Endothelial cell of umbilical vein (primary cell): ENCODE results near the gene ZKSCAN2. TPM values are rescaled to one million over a fixed set of nuclear protein-coding genes. Genes with fewer than 3 reads are reported as not detected.

ENCODE experiments used
- BruUV-seq: library from RNA; stranded (reverse); fragments of 400-500 nt; replicated peaks from 2 replicates; lab custom pipeline; 2021; lab: Mats Ljungman, UMichigan
- CTCF ChIA-PET: fragments of 300-600, 350-600 bp; sonication (Branson Sonifier 250); formaldehyde crosslinking; loops from one replicate; lab custom pipeline; 2021; ENCODE audit warnings: antibody characterized with exemption, inconsistent platforms; lab: Charles Lee
- POLR2A ChIA-PET: fragments of 300-600, 350-600 bp; sonication (Branson Sonifier 250); formaldehyde crosslinking; loops from one replicate; lab custom pipeline; 2021; ENCODE audit warnings: antibody characterized with exemption, inconsistent platforms; lab: Charles Lee
- DNase-seq: peaks from one replicate; pipeline ENCODE4 v3.0.0-alpha.2; 2011; ENCODE audit warnings: low read depth, low spot score
- FAIRE-seq: peaks from 2 replicates; lab custom pipeline; 2011; peaks lifted over from hg19 to GRCh38; lab: Jason Lieb, UNC
- H2AFZ ChIP-seq: 2 replicates; pipeline ENCODE4 v1.6.0; 2012; ENCODE audit warnings: low read depth, low read length, control low read depth, inconsistent platforms
- H3K27ac ChIP-seq: 2 replicates; pipeline ENCODE4 v1.5.1; 2011; ENCODE audit warnings: low read depth, mild to moderate bottlenecking, control low read depth, low read length, moderate library complexity; ENCODE audit not compliant: insufficient read depth
- H3K27me3 ChIP-seq, 2 experiments: 2 replicates each; pipeline versions ENCODE4 v1.6.0 to v1.6.1; 2011; ENCODE audit warnings: low read length in 2 of 2, mixed read lengths in 1 of 2; ENCODE audit not compliant: control insufficient read depth in 2 of 2, insufficient read depth in 2 of 2
- H3K36me3 ChIP-seq, 2 experiments: 2 replicates in 1 of 2; 3 replicates in 1 of 2; pipeline ENCODE4 v1.5.1; 2011; ENCODE audit warnings: low read length in 2 of 2, mild to moderate bottlenecking in 1 of 2, moderate library complexity in 1 of 2; ENCODE audit not compliant: control insufficient read depth in 2 of 2, insufficient read depth in 2 of 2; ENCODE audit errors: extremely low read depth in 1 of 2
- H3K4me1 ChIP-seq: 3 replicates; pipeline ENCODE4 v1.5.1; 2011; ENCODE audit warnings: mild to moderate bottlenecking, low read length; ENCODE audit not compliant: control insufficient read depth, insufficient read depth; ENCODE audit errors: extremely low read depth
- H3K4me2 ChIP-seq: 2 replicates; pipeline ENCODE4 v1.6.1; 2011; ENCODE audit warnings: low read length, control low read depth, mixed read lengths; ENCODE audit not compliant: insufficient read depth
- H3K4me3 ChIP-seq, 3 experiments: fragments of 200-600 bp in 1 of 3; sonication (generic), shearing (Covaris generic) in 1 of 3; replicated peaks in 1 of 3; 2 replicates each; pipeline ENCODE4 v1.5.1; 2011 to 2016; ENCODE audit warnings: control low read depth in 3 of 3, low read length in 3 of 3, mild to moderate bottlenecking in 2 of 3, inconsistent platforms in 1 of 3, low read depth in 1 of 3, moderate library complexity in 1 of 3; ENCODE audit not compliant: insufficient read depth in 1 of 3
- H3K79me2 ChIP-seq: 2 replicates; pipeline ENCODE4 v1.6.0; 2012; ENCODE audit warnings: low read length, inconsistent platforms; ENCODE audit not compliant: control insufficient read depth, insufficient read depth
- H3K9ac ChIP-seq: replicated peaks from 2 replicates; pipeline ENCODE3; 2011; ENCODE audit warnings: low read length, control low read depth; ENCODE audit not compliant: insufficient read depth; ENCODE audit errors: extremely low read depth
- H3K9me1 ChIP-seq: replicated peaks from 3 replicates; pipeline ENCODE4 v1.6.0; 2011; ENCODE audit warnings: mild to moderate bottlenecking, low read length; ENCODE audit not compliant: control insufficient read depth, insufficient read depth; ENCODE audit errors: extremely low read depth
- H3K9me3 ChIP-seq: replicated peaks from 2 replicates; pipeline ENCODE4 v1.5.1; 2012; ENCODE audit warnings: low read length, inconsistent platforms; ENCODE audit not compliant: control insufficient read depth, insufficient read depth
- H4K20me1 ChIP-seq: replicated peaks from 2 replicates; pipeline ENCODE3; 2011; ENCODE audit warnings: mild to moderate bottlenecking, low read length; ENCODE audit not compliant: control insufficient read depth, insufficient read depth; ENCODE audit errors: extremely low read depth
- FOS ChIP-seq: IDR thresholded peaks from 2 replicates; pipeline ENCODE4 v1.6.1; 2011; ENCODE audit warnings: mild to moderate bottlenecking, low read length, moderate library complexity, borderline replicate concordance; ENCODE audit not compliant: insufficient read depth
- JUN ChIP-seq: IDR thresholded peaks from 2 replicates; pipeline ENCODE4 v1.6.1; 2011; ENCODE audit warnings: borderline replicate concordance, low read depth; ENCODE audit not compliant: insufficient read length, insufficient read depth
- MYC ChIP-seq: IDR thresholded peaks from one replicate; pipeline ENCODE4 v1.6.1; 2011; ENCODE audit warnings: mild to moderate bottlenecking, low read depth, low read length
- POLR2A ChIP-seq: IDR thresholded peaks from 2 replicates; pipeline ENCODE4 v1.6.1; 2012; ENCODE audit warnings: low read depth, mild to moderate bottlenecking, control low read depth, low read length
- POLR2AphosphoS5 ChIP-seq: IDR thresholded peaks from 2 replicates; pipeline ENCODE4 v1.6.1; 2012; ENCODE audit warnings: low read depth, mild to moderate bottlenecking, control low read depth, low read length, moderate library complexity; ENCODE audit not compliant: insufficient read depth
- dilution Hi-C: fragments of 300-500 bp; cut with MboI; formaldehyde crosslinking; loops from one replicate; pipeline ENCODE4 v1.15.0; 2019; ENCODE audit warnings: low sequenced_read_pairs; ENCODE audit not compliant: extremely low pct_ligation_motif_present
- intact Hi-C: fragments of 100-400 bp; cut with micrococcal nuclease; formaldehyde crosslinking; loops from one replicate; pipeline ENCODE4 v1.10.0; 2022
- polyA plus RNA-seq, 4 experiments: library from polyadenylated mRNA; depleted of rRNA in 3 of 4; stranded (reverse) in 3 of 4; unstranded in 1 of 4; fragments of >200 nt; gene quantifications; 2 replicates each; pipeline versions ENCODE4 v1.2.1 to v1.2.3, GENCODE V29; 2011 to 2012; ENCODE audit warnings: missing spikeins in 1 of 4
- total RNA-seq: library from RNA; stranded (reverse); gene quantifications from 2 replicates; pipeline ENCODE4 v1.2.3, GENCODE V29; 2021
- TF ChIP-seq, protein P1 (sequence below): IDR thresholded peaks from 2 replicates; pipeline ENCODE4 v1.6.1; 2011; ENCODE audit not compliant: insufficient read depth, insufficient read length

The ZKSCAN2 gene
- total and polyA plus RNA-seq, 2 donors (not counting 3 experiments of a cell fraction or from before 2014, with no cell fraction given) = 1.4 to 4.7 TPM

DNA sequence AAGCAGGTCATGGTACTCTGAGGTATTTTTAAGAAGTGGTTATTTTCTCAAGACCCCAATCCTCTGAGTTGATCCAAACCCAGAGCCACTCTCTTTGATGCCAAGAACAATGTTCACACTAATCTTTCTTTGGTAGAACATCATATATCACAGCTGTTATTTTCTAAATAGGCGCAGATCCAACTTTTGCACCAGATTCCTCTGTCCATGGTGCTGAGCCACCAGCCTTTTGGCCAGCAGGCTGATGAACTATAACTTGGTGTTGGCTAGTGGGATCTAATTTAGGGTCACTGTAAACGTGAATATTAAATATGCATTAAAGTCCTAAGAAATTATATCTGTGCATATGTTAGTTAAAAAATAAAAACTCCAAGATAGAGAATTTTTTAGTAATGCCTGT lies 7.0 kb upstream of the ZKSCAN2 start:
- ChIA-PET CTCF (interaction anchor here (1.2 kb wide), 1 partner anchor 38 kb away, joined by 3 read pairs; no protein-coding TSS in a partner anchor), POLR2A (no interaction called here)
- H3K9me1 ChIP-seq = no peaks in the 10 kb centered on the region
- H3K36me3 ChIP-seq = peaks cover 0 to 2% of the 10 kb centered on the region in 2 experiments
- H4K20me1 ChIP-seq = peaks cover 7% of the 10 kb centered on the region
- BruUV-seq = no TSS peak
- peaks cover 25% of the 10 kb centered on the region for H3K79me2 ChIP-seq
- no peaks in the 10 kb centered on the region for H3K9me3 ChIP-seq
- H3K4me3 ChIP-seq = no peak overlapping the region
- TF ChIP-seq JUN (no peak), POLR2A (no peak), POLR2AphosphoS5 (no peak), FOS (no peak), MYC (no peak)
- TF ChIP-seq, protein P1, sequence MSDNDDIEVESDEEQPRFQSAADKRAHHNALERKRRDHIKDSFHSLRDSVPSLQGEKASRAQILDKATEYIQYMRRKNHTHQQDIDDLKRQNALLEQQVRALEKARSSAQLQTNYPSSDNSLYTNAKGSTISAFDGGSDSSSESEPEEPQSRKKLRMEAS = no peak
- H3K27ac ChIP-seq = no peak overlapping the region
- intact Hi-C loops = no loop called here
- H2AFZ ChIP-seq = no peak overlapping the region
- H3K9ac ChIP-seq = no peak overlapping the region
- no peaks in the 10 kb centered on the region for H3K4me1 ChIP-seq
- peak; percentile 42 for FAIRE-seq
- no peak overlapping the region for H3K4me2 ChIP-seq
- DNase-seq = peak; percentile 24
- H3K27me3 ChIP-seq = no peaks in the 10 kb centered on the region
- dilution Hi-C loops = no loop called here

DNA sequence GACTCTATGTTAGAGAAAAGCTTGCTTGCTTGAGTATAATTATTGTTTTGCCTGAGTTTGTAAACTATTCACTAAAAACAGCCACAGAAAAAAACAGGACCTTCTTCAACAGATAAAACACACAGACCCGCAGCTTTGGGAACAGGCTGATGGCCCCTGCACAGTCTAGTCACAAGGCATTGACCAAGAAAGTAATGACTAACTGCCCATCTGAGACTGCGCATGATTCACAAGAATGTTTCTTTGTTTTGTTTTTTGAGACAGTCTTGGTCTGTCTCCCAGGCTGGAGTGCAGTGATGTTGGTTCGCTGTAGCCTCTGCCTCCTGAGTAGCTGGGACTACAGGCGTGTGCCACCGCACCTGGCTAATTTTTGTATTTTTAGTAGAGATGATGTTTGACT lies 2.8 kb upstream of the ZKSCAN2 start:
- Histone ChIP-seq H3K36me3 (peaks cover 0 to 2% of the 10 kb centered on the region in 2 experiments), H4K20me1 (peaks cover 7% of the 10 kb centered on the region), H3K4me2 (no peak overlapping the region), H3K9me3 (no peaks in the 10 kb centered on the region), H3K4me3 (no peak overlapping the region), H3K9me1 (no peaks in the 10 kb centered on the region), H3K27me3 (no peaks in the 10 kb centered on the region), H3K79me2 (peaks cover 40% of the 10 kb centered on the region), H2AFZ (no peak overlapping the region), H3K4me1 (peaks cover 20% of the 10 kb centered on the region), H3K9ac (no peak overlapping the region), H3K27ac (no peak overlapping the region)
- ChIA-PET POLR2A (no interaction called here), CTCF (interaction anchor here (2.4 to 3.1 kb wide), 2 partner anchors 10 to 16 kb away, joined by 11 read pairs; no protein-coding TSS in a partner anchor)
- intact Hi-C loops (no loop called here), dilution Hi-C loops (no loop called here)
- TF ChIP-seq JUN = no peak
- FAIRE-seq = peak; percentile 43
- BruUV-seq = no TSS peak
- no peak for DNase-seq
